ENCODE data around the gene DOCK1.

Gene DOCK1

DNA sequence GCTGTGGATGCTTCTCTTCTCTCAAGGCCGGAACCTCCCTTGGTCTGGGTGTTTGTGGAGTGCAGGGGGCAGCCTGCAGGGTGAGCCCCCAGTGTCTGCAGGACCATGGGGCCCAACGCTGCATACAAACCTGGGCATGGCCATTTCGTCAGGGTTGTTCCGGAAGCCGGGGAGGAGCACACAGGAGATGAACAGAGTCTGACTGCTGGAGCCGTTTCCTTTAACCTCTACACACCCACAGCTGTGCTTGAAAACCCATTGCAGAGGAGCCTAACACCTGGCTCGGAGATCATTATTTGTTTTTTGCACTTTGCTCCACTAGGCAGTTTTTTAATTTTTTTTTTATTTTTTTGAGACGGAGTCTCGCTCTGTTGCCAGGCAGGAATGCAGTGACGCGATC lies 458.8 kb downstream of the DOCK1 start:
- Histone ChIP-seq H3K36me3 (ENCODE audit: control insufficient read depth, insufficient read depth, low read length) (no peaks in the 10 kb centered on the region), H3K27me3 (ENCODE audit: control insufficient read depth, insufficient read depth, low read length) (no peaks in the 10 kb centered on the region), H3K4me1 (ENCODE audit: control insufficient read depth, insufficient read depth, low read length) (no peaks in the 10 kb centered on the region), H3K4me3 (ENCODE audit: low read length) (no peak overlapping the region), H3K9me3 (ENCODE audit: control insufficient read depth, insufficient read depth, low read length) (no peaks in the 10 kb centered on the region), H3K27ac (ENCODE audit: low read length) (no peak overlapping the region)
- WGBS (ENCODE audit: insufficient coverage, insufficient read length): no CpG with 5 or more reads among the region's 11 CpGs
- no peak for DNase-seq (ENCODE audit: low read depth, low spot score)

DNA sequence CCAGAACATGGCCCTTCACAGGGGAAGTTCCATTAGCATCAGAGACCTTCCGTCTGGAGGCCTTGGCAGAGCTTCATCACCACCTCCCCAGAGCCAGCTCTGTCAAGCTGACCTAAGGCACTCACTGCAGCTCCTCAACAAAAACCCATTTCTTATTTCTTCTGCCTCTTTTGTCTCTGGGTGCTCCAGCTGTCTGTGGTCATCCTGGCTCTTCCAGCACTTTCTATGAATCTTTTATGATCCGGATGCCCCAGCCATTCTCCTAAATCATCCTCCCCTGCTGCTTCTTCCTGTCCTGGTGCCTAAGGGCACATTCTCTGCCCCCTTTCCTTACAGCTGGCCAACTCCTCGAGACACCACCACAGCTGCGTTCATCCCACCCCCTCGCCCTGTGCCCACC lies 462.9 kb downstream of the DOCK1 start:
- Histone ChIP-seq H3K27me3 (ENCODE audit: control insufficient read depth, insufficient read depth, low read length) (no peaks in the 10 kb centered on the region), H3K9me3 (ENCODE audit: control insufficient read depth, insufficient read depth, low read length) (no peaks in the 10 kb centered on the region), H3K4me3 (ENCODE audit: low read length) (no peak overlapping the region), H3K36me3 (ENCODE audit: control insufficient read depth, insufficient read depth, low read length) (no peaks in the 10 kb centered on the region), H3K4me1 (ENCODE audit: control insufficient read depth, insufficient read depth, low read length) (no peaks in the 10 kb centered on the region), H3K27ac (ENCODE audit: low read length) (no peak overlapping the region)
- no CpG with 5 or more reads among the region's 5 CpGs for WGBS (ENCODE audit: insufficient coverage, insufficient read length)
- DNase-seq (ENCODE audit: low read depth, low spot score): no peak

DNA sequence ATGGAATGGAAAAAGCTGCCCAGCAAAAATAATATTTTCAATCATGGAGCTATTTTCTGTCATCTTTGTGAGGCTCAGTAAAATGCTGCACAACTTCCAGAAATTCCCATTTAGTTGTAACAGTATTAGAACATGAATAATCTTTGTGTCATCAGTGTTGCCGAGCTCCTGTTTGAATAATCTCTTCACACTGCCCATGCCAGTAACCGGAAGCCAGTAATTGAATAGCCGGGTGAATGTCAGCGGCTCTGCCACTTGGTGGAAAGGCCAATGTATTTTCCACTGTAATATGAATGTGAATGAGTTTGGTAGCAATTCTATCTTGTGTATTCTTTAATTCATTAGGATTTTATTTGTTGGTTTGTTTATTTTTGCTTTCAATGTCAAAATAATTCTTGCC lies 463.7 kb downstream of the DOCK1 start:
- no peak overlapping the region for H3K4me3 ChIP-seq (ENCODE audit: low read length)
- no peaks in the 10 kb centered on the region for H3K4me1 ChIP-seq (ENCODE audit: control insufficient read depth, insufficient read depth, low read length)
- no peaks in the 10 kb centered on the region for H3K9me3 ChIP-seq (ENCODE audit: control insufficient read depth, insufficient read depth, low read length)
- DNase-seq (ENCODE audit: low read depth, low spot score): no peak
- H3K36me3 ChIP-seq (ENCODE audit: control insufficient read depth, insufficient read depth, low read length): no peaks in the 10 kb centered on the region
- WGBS (ENCODE audit: insufficient coverage, insufficient read length): no CpG with 5 or more reads among the region's 4 CpGs
- no peaks in the 10 kb centered on the region for H3K27me3 ChIP-seq (ENCODE audit: control insufficient read depth, insufficient read depth, low read length)
- no peak overlapping the region for H3K27ac ChIP-seq (ENCODE audit: low read length)

DNA sequence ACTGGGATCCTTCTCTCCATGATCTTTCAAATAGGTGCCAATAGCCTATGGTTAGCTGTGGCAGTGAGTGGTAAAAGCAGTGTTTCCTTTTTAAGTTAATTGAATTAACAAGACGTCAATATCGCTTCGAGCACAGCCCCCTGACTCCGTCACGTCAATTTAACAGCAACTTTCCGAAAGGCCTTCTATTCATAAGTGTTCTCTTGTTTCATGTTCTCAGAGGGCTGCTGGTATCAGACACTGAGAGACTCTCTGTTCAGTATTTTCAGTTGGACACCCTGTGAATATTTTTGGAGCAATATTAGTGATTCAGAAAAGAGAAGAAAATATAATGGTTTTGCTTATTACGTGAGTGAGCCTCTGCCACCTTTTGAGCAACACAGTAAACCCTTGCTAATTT lies 465.4 kb downstream of the DOCK1 start:
- Histone ChIP-seq H3K27me3 (ENCODE audit: control insufficient read depth, insufficient read depth, low read length) (no peaks in the 10 kb centered on the region), H3K4me1 (ENCODE audit: control insufficient read depth, insufficient read depth, low read length) (no peaks in the 10 kb centered on the region), H3K27ac (ENCODE audit: low read length) (no peak overlapping the region), H3K36me3 (ENCODE audit: control insufficient read depth, insufficient read depth, low read length) (no peaks in the 10 kb centered on the region), H3K9me3 (ENCODE audit: control insufficient read depth, insufficient read depth, low read length) (no peaks in the 10 kb centered on the region), H3K4me3 (ENCODE audit: low read length) (no peak overlapping the region)
- WGBS (ENCODE audit: insufficient coverage, insufficient read length): no CpG with 5 or more reads among the region's 7 CpGs
- no peak for DNase-seq (ENCODE audit: low read depth, low spot score)

DNA sequence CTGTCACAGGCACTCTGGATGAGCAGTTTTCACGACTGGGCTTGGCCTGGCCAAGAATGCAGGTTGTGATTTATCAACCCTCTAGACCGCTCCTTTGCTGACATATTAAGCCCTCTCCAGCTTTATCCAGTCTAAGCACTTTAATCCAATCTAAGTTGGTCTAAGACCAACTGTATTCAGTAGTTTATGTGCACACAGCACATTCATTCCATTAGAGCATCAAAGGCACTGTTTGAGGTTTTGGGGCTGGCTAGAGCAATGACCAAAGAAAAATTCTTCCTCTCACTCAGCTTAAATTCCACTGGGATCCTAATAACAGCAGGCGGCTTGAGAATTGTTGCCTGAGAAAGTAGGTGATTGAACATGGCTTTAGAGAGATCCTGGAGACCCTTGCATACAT lies 467.1 kb downstream of the DOCK1 start:
- no CpG with 5 or more reads among the region's 3 CpGs for WGBS (ENCODE audit: insufficient coverage, insufficient read length)
- no peak overlapping the region for H3K4me3 ChIP-seq (ENCODE audit: low read length)
- no peak overlapping the region for H3K27ac ChIP-seq (ENCODE audit: low read length)

DNA sequence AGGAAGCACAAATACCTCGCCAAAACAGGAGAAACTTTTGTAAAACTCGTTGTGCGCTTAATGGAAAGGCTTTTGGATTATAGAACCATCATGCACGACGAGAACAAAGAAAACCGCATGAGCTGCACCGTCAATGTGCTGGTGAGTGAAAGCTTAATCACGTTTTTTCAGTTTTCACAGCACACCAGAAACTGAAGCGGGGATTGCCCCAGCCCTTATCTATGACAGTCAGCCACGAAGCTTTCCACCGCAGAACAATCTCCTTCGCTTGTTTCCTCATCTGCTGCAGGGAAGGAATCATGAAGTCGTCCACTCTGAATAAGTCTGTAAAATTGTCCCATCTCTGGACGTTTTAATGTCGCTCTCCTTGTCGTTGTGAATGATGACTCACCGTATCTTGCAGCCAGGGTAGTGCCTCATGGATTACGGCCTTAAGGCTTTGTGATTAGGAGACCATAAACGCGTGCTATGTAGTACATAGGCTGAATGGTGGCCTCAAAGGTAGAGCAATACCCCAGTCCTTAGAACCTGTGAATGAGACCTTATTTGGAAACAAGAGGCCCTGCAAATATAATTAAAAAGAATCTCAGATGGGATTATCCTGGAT lies 468.9 kb downstream of the DOCK1 start:
- H3K4me1 ChIP-seq (ENCODE audit: control insufficient read depth, insufficient read depth, low read length): no peaks in the 10 kb centered on the region
- no peaks in the 10 kb centered on the region for H3K27me3 ChIP-seq (ENCODE audit: control insufficient read depth, insufficient read depth, low read length)
- no peak for DNase-seq (ENCODE audit: low read depth, low spot score)
- no peaks in the 10 kb centered on the region for H3K36me3 ChIP-seq (ENCODE audit: control insufficient read depth, insufficient read depth, low read length)
- no CpG with 5 or more reads among the region's 20 CpGs for WGBS (ENCODE audit: insufficient coverage, insufficient read length)
- no peaks in the 10 kb centered on the region for H3K9me3 ChIP-seq (ENCODE audit: control insufficient read depth, insufficient read depth, low read length)
- no peak overlapping the region for H3K4me3 ChIP-seq (ENCODE audit: low read length)
- no peak overlapping the region for H3K27ac ChIP-seq (ENCODE audit: low read length)

More for the DNA sequence above, 467.1 kb downstream of the DOCK1 start:
- Histone ChIP-seq H3K36me3 (ENCODE audit: control insufficient read depth, insufficient read depth, low read length) (no peaks in the 10 kb centered on the region), H3K9me3 (ENCODE audit: control insufficient read depth, insufficient read depth, low read length) (no peaks in the 10 kb centered on the region), H3K4me1 (ENCODE audit: control insufficient read depth, insufficient read depth, low read length) (no peaks in the 10 kb centered on the region), H3K27me3 (ENCODE audit: control insufficient read depth, insufficient read depth, low read length) (no peaks in the 10 kb centered on the region)
- no peak for DNase-seq (ENCODE audit: low read depth, low spot score)

DNA sequence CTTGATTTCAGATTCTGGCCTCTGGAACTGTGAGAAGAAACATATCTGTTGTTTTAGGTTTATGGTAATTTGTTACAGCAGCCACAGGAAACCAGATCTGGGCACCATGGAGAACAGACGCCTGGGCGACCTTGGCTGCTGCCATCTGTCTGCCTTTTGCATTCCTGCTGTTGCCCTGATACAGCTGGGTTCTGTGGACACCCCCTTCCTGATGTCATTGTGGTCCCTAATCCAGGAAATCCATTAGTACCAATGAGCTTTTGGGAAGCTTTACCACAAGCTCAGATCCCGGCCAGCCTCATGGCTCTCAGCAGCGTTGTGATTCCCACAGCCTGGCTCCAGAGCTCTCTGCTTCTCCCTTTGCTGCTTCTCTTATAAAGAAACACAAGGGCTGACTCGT lies 469.7 kb downstream of the DOCK1 start:
- Histone ChIP-seq H3K36me3 (ENCODE audit: control insufficient read depth, insufficient read depth, low read length) (no peaks in the 10 kb centered on the region), H3K27ac (ENCODE audit: low read length) (no peak overlapping the region), H3K4me1 (ENCODE audit: control insufficient read depth, insufficient read depth, low read length) (no peaks in the 10 kb centered on the region), H3K27me3 (ENCODE audit: control insufficient read depth, insufficient read depth, low read length) (no peaks in the 10 kb centered on the region), H3K9me3 (ENCODE audit: control insufficient read depth, insufficient read depth, low read length) (no peaks in the 10 kb centered on the region), H3K4me3 (ENCODE audit: low read length) (no peak overlapping the region)
- DNase-seq (ENCODE audit: low read depth, low spot score): no peak
- no CpG with 5 or more reads among the region's 5 CpGs for WGBS (ENCODE audit: insufficient coverage, insufficient read length)

DNA sequence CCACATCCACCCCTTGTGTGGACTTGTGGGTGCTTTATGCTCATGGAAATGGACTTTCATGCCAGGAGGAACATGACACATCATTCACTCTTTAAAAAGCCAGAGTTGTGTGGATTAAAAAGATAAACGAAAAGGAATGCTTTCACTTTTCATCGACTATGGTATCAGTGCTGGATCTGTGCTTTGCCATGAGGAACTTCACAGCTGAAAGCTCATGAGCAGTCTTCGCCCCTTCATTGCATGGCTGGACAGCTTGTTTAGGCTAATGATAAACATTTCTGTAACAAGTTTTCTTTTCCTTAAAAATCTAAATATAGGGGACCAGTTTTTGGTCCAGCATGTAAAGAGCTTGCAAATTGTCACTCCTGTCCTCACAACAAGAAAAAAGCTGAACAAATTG lies 470.2 kb downstream of the DOCK1 start:
- H3K36me3 ChIP-seq (ENCODE audit: control insufficient read depth, insufficient read depth, low read length): no peaks in the 10 kb centered on the region
- no peak overlapping the region for H3K4me3 ChIP-seq (ENCODE audit: low read length)
- H3K27me3 ChIP-seq (ENCODE audit: control insufficient read depth, insufficient read depth, low read length): no peaks in the 10 kb centered on the region
- DNase-seq (ENCODE audit: low read depth, low spot score): no peak
- no peak overlapping the region for H3K27ac ChIP-seq (ENCODE audit: low read length)
- H3K9me3 ChIP-seq (ENCODE audit: control insufficient read depth, insufficient read depth, low read length): no peaks in the 10 kb centered on the region
- no peaks in the 10 kb centered on the region for H3K4me1 ChIP-seq (ENCODE audit: control insufficient read depth, insufficient read depth, low read length)
- WGBS (ENCODE audit: insufficient coverage, insufficient read length): no CpG with 5 or more reads among the region's 3 CpGs

DNA sequence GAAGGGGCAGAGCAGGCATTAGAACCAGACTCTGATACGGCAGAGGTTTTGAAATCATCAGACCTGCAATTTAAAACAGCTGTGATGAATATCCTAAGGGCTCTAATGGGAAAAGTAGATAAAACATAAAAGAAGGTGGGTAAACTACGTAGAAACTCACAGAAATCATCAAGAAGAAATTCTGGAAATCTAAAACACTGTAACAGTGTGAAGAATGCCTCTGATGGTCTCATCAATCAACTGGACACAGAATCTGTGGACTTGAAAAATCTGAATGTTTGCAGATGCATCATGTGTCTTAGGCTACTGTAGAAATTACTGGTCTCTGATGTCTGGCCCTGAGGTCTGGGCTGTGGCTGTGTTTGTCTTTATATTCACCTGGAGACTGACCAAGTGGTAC lies 470.8 kb downstream of the DOCK1 start:
- no peaks in the 10 kb centered on the region for H3K36me3 ChIP-seq (ENCODE audit: control insufficient read depth, insufficient read depth, low read length)
- H3K27ac ChIP-seq (ENCODE audit: low read length): no peak overlapping the region
- H3K9me3 ChIP-seq (ENCODE audit: control insufficient read depth, insufficient read depth, low read length): no peaks in the 10 kb centered on the region
- DNase-seq (ENCODE audit: low read depth, low spot score): no peak
- no peaks in the 10 kb centered on the region for H3K27me3 ChIP-seq (ENCODE audit: control insufficient read depth, insufficient read depth, low read length)
- no peak overlapping the region for H3K4me3 ChIP-seq (ENCODE audit: low read length)
- H3K4me1 ChIP-seq (ENCODE audit: control insufficient read depth, insufficient read depth, low read length): no peaks in the 10 kb centered on the region
- no CpG with 5 or more reads among the region's 2 CpGs for WGBS (ENCODE audit: insufficient coverage, insufficient read length)

DNA sequence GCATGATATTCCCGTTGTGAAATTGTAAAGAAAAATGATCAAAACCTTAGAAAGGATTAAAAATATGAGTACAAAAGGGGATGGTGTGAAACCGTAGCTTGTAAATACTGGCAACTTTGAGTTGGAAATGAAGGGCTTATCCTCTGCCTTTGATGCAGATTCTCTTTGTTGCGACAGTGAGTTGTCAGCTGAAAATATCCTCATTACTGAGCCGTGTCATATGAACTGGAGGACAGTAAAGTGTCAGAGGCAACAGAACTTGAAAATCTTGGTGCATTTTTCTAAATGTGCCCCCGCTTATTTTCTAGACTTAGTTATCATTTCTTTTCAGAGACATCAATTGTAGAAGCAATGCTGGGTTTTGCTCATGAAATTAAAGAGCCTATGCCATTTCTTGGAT lies 473.4 kb downstream of the DOCK1 start:
- WGBS (ENCODE audit: insufficient coverage, insufficient read length): no CpG with 5 or more reads among the region's 5 CpGs

DNA sequence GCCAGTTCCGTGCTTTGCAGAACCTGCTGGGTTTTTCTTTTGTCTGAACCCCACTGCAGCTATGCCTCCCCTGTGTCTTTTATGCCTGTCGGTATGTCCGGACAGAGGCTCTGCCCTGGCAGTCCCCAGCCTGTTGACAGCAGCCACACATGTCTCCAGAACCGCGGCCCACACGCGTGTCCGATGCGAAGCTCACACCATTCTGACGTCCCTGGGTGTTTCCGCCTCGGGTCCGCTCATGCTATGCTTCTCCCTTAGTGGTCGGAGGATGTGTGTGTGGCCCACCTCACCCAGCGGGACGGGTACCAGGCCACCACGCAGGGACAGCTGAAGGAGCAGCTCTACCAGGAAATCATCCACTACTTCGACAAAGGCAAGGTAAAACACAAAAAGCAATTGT lies 479.3 kb downstream of the DOCK1 start:
- Histone ChIP-seq H3K36me3 (ENCODE audit: control insufficient read depth, insufficient read depth, low read length) (no peaks in the 10 kb centered on the region), H3K27ac (ENCODE audit: low read length) (no peak overlapping the region), H3K27me3 (ENCODE audit: control insufficient read depth, insufficient read depth, low read length) (no peaks in the 10 kb centered on the region), H3K4me3 (ENCODE audit: low read length) (no peak overlapping the region), H3K9me3 (ENCODE audit: control insufficient read depth, insufficient read depth, low read length) (no peaks in the 10 kb centered on the region), H3K4me1 (ENCODE audit: control insufficient read depth, insufficient read depth, low read length) (no peaks in the 10 kb centered on the region)
- no CpG with 5 or more reads among the region's 18 CpGs for WGBS (ENCODE audit: insufficient coverage, insufficient read length)
- no peak for DNase-seq (ENCODE audit: low read depth, low spot score)

More for the DNA sequence above, 473.4 kb downstream of the DOCK1 start:
- H3K9me3 ChIP-seq (ENCODE audit: control insufficient read depth, insufficient read depth, low read length): no peaks in the 10 kb centered on the region
- H3K27me3 ChIP-seq (ENCODE audit: control insufficient read depth, insufficient read depth, low read length): no peaks in the 10 kb centered on the region
- no peaks in the 10 kb centered on the region for H3K36me3 ChIP-seq (ENCODE audit: control insufficient read depth, insufficient read depth, low read length)
- no peaks in the 10 kb centered on the region for H3K4me1 ChIP-seq (ENCODE audit: control insufficient read depth, insufficient read depth, low read length)
- no peak for DNase-seq (ENCODE audit: low read depth, low spot score)
- no peak overlapping the region for H3K4me3 ChIP-seq (ENCODE audit: low read length)
- no peak overlapping the region for H3K27ac ChIP-seq (ENCODE audit: low read length)

All from iPS DF 6.9 (cell line).